HG02588 (cell line): ENCODE measurements around the gene GPR37L1.
"Not testable (repeated sequence)": the region's sequence is repeated elsewhere in the genome, so short reads cannot be mapped to it uniquely, and the experiment has no call there.

Experiments
- ATAC-seq: cut with Tn5 transposase; IDR thresholded peaks from one replicate; pipeline ENCODE4 v1.9.1; 2021; ENCODE audit warnings: mild to moderate bottlenecking, moderate library complexity; ENCODE audit not compliant: unreplicated experiment

Gene GPR37L1

GRCh38 chr1:202107801-202108731 is 14.7 kb upstream of the GPR37L1 start:
- ATAC-seq, result no peak

GRCh38 chr1:202110977-202111376 is 11.7 kb upstream of the GPR37L1 start:
- ATAC-seq, result no peak

GRCh38 chr1:202111589-202111988 is 11.1 kb upstream of the GPR37L1 start:
- ATAC-seq, result not testable (repeated sequence)

- no peak for ATAC-seq
These were observed 9.6 kb upstream of the GPR37L1 start for GRCh38 chr1:202112859-202113689.

- peak; percentile 50 for ATAC-seq
These were observed 8.9 kb upstream of the GPR37L1 start for GRCh38 chr1:202113690-202114300.

- ATAC-seq, result no peak
These were observed 6.4 kb upstream of the GPR37L1 start for GRCh38 chr1:202116287-202116686.

GRCh38 chr1:202117898-202118371 is 4.8 kb upstream of the GPR37L1 start:
- ATAC-seq, result no peak

- ATAC-seq, result no peak
These were observed 1.7 kb upstream of the GPR37L1 start for GRCh38 chr1:202121006-202121405.

GRCh38 chr1:202123336-202123813 is 658 bp downstream of the GPR37L1 start:
- ATAC-seq, result no peak

GRCh38 chr1:202124142-202124541 is 1.4 kb downstream of the GPR37L1 start:
- no peak for ATAC-seq

GRCh38 chr1:202125611-202126010 is 2.9 kb downstream of the GPR37L1 start:
- ATAC-seq, result no peak

GRCh38 chr1:202126426-202126825 is 3.7 kb downstream of the GPR37L1 start:
- no peak for ATAC-seq

GRCh38 chr1:202127061-202127460 is 4.3 kb downstream of the GPR37L1 start:
- ATAC-seq, result no peak

- no peak for ATAC-seq
These were observed 5.3 kb downstream of the GPR37L1 start for GRCh38 chr1:202127836-202128622.

GRCh38 chr1:202129453-202130296 is 7.0 kb downstream of the GPR37L1 start:
- no peak for ATAC-seq

- no peak for ATAC-seq
These were observed 7.6 kb downstream of the GPR37L1 start for GRCh38 chr1:202130297-202130721.

- ATAC-seq, result no peak
These were observed 8.3 kb downstream of the GPR37L1 start for GRCh38 chr1:202130816-202131522.

GRCh38 chr1:202131956-202132821 is 9.5 kb downstream of the GPR37L1 start:
- no peak for ATAC-seq
